DOHH2 (cell line): ENCODE data around the gene SEC24A.

Experiments used
- EZH2phosphoT487 ChIP-seq: fragments of 200-600 bp; sonication (generic); IDR thresholded peaks from 2 replicates; pipeline ENCODE4 v1.6.1; 2017; ENCODE audit warnings: borderline replicate concordance, mild to moderate bottlenecking, antibody characterized with exemption, low read length, moderate library complexity, mixed read lengths
- TF ChIP-seq, protein P1 (sequence below): fragments of 200-600 bp; sonication (generic); IDR thresholded peaks from one replicate; pipeline ENCODE4 v1.5.1; 2014; ENCODE audit warnings: antibody characterized with exemption, mild to moderate bottlenecking, low read depth, low read length; ENCODE audit not compliant: poor library complexity, severe bottlenecking

DNA sequence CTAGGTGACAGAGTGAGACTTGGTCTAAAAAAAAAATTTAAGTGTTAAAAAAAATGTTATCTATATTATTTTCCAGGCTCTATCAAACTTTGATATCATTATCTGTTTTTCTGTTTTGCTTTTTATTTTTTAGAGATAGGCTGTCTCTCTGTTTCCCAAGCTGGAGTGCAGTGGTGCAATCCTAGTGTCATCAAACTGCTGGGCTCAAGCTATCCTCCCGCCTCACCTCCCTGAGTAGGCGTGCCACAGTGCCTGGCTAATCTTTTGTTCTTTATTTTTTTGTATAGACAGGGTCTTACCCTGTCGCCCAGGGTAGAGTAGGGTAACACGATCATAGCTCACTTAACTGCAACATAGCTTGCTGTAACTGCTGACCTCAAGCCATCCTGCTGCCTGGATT, 14.4 kb downstream of the SEC24A start:
- TF ChIP-seq, protein P1, sequence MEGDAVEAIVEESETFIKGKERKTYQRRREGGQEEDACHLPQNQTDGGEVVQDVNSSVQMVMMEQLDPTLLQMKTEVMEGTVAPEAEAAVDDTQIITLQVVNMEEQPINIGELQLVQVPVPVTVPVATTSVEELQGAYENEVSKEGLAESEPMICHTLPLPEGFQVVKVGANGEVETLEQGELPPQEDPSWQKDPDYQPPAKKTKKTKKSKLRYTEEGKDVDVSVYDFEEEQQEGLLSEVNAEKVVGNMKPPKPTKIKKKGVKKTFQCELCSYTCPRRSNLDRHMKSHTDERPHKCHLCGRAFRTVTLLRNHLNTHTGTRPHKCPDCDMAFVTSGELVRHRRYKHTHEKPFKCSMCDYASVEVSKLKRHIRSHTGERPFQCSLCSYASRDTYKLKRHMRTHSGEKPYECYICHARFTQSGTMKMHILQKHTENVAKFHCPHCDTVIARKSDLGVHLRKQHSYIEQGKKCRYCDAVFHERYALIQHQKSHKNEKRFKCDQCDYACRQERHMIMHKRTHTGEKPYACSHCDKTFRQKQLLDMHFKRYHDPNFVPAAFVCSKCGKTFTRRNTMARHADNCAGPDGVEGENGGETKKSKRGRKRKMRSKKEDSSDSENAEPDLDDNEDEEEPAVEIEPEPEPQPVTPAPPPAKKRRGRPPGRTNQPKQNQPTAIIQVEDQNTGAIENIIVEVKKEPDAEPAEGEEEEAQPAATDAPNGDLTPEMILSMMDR: no peak
- TF ChIP-seq EZH2phosphoT487: no peak
